RPMI8226 (cell line): ENCODE data around the gene CDH13.

ENCODE experiments used
- DNase-seq: peaks from one replicate; pipeline ENCODE4 v3.0.0-alpha.2; 2015

CDH13 gene

DNA sequence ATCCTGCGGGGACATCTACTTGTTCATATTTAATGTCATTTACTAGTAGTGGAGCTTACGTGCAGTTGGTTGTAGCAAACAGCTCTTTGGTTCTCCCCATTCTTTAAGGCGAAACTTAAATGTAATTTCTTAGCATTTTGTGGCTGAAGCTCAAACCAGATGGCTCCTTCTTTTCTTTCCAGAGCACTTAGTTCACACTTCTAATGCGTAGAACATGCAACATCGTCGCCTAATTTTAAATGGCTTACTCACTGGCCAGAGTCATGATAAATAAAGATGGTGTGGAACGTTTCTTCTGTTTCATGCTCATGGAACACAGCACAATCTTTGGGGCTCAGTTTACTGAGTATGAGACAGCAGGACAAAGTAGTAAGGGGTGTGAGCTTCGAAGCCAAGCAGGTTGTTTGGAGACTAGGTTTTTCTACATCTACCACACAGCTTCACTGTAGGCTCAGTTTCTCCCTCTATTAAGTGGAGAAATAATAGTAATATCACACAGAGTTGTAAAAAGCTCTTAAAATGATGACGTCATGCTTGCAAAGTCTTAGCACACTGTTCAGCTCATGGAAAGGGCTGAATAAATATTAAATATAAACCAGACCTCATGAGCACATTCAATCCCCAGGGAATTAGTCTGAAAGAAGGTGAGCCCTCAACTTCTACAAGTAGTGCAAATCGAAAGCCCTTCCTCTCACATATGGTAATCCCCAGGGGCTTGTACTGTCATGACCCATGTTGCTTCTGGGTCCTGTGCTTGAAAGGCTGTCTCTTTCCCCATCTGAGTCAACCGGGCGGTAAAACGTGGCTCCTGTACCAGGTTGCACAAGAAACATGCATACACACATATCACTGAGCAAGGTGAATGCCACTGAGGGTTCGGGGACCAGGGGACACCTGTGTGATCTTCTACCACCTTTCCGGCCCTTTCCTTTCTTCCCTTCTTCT, 384.3 kb downstream of the CDH13 start:
- DNase-seq = no peak

DNA sequence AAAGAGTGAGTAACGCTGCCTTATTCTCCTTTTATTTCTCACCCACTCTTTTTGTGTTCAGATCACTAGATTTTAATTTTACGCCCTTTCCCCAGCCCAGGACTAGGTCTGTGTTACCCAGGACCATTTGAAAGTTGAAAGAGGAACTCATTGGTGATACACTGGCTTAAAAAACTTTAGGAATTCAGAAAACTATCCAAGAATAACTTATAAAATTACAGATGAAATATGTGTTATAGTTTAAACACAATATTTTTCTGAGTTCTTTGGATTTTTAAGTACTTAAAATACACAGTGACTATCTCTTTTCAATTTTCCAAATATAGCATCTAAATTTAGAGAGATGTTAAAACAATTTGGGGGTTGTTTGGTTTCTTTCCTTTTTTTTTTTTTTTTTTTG, 385.2 kb downstream of the CDH13 start:
- no peak for DNase-seq

DNA sequence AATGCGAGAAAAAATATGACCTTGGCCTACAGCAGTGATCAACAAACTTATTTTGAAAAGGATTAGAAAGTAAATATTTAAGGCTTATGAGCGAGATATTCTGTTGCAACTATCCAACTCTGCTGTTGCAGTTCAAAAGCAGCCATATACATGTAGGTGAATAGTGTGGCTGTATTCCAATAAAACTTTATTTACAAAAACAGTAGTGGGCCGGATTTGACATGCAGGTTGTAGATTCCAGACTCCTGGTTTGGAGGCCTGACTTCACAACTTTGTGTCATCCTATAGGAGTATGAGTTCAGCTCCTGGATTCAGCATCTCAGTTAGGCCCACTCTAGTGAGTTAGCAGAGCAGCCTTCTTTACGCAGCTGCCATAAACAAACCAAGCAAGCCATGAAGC, 386.3 kb downstream of the CDH13 start:
- DNase-seq = no peak

DNA sequence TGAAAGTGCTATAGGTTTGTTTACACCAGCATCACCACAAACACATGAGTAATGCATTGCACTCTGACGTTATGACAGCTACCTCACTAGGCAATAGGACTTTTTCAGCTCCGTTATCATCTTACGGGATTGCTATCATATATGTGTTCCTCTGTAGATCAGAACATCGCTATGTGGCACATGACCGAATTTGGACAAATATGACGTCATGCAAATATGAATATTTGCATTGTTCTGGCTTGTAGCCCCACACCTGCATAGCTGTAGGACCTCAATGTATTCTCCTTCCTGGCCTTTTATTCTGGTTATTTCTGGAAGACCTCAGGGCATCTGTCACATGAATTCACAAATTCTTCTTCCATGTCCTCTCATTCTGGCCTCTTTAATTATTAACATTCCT, 393.2 kb downstream of the CDH13 start:
- DNase-seq = no peak

DNA sequence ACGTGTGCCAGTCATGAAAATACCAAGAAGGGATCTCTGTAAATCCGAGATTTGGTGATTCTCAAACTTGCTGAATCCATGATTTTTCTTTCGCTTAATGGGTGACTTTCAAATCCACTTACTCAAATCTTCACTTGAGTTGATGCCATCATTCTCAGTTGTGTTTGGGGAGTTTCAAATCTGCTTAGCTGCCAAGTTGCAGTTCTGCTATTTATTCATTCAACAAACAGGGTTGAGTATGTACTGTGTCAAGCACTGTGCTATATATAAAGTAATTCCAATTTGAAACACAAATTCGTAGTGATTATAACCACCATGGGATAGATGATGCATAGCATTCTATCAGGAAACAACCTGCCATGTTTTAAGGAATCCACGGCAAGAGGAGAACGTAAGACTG, 394.3 kb downstream of the CDH13 start:
- no peak for DNase-seq

DNA sequence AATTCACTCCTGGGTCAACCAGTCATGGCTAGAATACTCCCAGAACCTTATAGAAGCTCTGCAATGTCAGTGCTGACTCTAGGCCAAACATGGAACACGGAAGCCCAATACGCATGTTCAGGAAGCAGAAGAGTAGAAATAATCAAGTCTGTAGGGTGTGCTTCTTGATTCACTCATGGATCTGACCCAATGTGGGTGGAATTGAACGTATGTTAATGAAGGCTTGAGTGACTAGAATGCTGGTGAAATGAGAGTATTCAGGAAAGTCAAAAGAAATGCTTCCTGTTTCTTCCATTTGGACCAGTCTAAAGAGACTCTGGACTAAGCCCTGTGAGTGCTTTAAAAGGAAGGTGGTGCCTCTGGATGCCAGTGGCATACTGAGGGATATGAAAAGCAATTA, 395.0 kb downstream of the CDH13 start:
- DNase-seq = no peak

DNA sequence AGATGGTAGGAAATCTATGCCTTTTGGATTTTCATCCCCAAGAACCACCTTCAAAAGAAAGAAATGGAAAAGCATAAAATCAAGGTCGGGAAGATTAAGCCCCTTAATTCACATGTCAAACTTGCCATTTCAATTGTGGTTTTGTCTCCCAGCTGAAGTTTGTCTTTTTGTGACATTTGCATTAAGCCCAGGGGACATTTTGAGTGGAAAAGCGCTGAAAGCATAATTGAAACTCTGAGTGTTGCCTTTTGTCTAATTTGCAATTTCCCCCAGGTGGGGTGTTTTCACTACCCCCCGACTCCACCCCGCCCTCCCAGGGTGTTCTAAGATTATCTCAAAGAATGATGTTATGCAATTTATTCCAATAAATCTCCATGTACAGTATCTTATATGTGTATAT, 396.2 kb downstream of the CDH13 start:
- DNase-seq = no peak

DNA sequence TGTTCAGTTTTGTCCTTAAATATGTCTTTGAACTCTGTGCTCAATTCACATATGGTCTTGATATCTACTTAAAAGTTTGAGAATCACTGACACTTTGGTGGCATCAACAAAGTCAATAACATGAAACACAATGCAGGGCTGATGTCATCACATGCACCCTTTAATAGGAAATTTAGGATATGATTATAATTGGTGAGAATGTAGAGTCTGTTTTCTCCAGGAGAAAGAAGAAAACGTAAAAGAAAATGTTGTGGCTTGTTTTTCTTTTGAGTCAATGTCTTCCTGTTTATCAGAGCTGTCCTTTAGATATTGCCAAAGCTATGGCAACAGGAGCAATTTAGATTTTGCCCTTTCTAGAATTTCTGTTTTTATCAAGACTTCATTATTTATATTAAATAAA, 396.9 kb downstream of the CDH13 start:
- DNase-seq = no peak

DNA sequence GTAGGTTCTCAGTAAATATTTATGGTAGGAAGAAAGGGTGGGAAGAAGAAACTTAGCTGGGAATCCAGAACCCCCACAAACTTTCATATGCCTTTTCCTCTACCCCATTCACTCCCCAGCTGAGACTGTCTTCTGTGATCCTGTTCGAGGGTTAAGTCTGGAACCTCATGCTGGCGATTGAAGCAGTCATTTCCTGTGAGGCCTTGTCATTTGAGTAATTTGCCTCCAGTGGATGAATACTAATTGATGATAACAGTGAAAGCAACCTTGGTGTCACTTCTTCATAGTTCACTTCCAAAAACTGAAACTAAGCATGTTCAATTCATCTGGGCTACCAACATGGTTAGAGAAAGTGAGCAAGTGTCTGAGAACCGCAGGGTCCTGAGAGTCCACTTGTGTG, 401.2 kb downstream of the CDH13 start:
- no peak for DNase-seq

DNA sequence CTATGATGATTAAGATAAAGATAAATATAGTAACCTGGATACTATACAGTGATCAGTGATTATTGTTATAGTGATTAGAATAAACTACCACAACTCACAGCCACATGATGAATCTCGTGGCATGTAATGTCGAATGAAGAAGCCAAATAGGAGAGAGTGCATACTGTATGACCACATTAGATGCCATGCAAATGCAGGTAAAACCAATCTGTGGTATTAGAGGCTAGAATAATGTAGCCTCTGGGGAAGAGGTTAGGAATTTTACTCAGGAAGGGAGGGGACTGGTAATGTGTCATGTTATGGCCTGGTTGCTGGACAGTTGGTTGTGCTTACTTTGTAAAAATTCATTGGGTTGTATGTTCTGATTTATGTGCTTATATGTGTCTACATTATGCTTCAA, 402.7 kb downstream of the CDH13 start:
- no peak for DNase-seq

DNA sequence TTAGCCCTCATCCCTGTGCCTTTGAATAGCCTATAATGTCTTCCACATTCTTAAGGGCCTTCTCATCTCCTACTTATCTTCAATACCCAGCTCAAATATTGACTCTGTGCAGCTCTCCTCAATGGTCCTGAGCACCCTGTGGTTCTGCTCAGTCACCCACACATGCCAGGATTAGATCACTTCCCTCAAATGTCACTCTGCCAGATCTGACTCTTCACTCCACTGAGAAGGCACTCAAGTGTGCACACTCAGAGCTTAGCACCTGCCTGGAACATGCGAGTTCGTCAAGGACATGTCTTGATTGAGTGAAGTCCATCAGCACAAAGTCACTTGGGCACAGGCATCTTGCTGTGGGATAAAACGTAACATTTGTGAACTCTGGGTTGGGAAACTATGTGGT, 404.8 kb downstream of the CDH13 start:
- no peak for DNase-seq

DNA sequence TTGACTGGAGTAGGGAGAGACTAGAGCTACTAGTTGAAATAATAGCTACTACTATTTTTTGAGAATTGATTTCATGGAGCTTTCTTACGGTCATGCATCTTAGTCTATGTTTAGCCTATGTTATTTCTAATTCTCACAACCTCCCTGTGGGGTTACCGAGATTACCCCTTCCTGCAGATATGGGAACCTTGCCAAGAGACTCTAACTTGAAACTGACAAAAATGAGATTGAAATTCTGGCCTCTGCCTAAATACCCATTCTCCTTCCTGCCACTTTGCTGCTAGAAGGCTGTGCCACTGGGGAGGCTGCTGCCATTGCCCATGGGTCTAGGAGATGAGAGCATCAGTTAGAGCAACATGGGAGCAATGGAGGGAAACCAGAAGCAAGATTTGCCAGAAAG, 410.3 kb downstream of the CDH13 start:
- DNase-seq = no peak

DNA sequence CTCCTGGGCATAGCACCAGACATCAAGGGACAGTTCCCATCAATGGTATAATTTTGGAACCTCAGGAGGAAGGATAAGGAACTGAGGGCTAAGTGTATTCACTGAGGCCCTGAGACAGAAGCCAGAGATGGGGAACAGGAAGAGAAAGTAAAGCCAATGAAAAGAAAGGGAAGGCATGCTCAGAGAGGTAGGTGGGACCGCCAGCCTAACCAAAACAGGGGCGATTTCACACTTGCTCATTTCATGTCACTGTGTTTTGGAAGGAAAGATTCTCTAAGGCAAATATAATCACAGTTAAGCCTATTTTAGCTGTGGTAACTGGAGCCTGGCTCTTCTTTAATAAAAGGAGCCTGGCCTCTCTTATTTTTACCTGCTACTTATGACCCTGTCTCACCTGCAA, 411.1 kb downstream of the CDH13 start:
- no peak for DNase-seq

DNA sequence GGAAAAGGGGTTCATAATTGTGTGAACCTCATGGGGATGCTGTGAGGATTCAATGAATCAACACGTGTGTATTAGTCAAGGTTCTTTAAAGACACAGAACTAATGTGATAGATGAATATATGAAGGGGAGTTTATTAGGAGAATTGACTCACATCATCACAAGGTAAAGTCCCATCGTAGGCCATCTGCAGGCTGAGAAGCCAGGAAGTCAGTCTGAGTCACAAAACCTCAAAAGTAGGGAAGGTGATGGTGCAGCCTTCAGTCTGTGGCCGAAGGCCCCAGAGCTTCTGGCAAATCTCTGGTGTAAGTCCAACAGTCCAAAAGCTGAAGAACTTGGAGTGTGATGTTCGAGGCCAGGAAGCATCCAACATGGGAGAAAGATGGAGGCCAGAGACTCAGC, 413.4 kb downstream of the CDH13 start:
- no peak for DNase-seq

DNA sequence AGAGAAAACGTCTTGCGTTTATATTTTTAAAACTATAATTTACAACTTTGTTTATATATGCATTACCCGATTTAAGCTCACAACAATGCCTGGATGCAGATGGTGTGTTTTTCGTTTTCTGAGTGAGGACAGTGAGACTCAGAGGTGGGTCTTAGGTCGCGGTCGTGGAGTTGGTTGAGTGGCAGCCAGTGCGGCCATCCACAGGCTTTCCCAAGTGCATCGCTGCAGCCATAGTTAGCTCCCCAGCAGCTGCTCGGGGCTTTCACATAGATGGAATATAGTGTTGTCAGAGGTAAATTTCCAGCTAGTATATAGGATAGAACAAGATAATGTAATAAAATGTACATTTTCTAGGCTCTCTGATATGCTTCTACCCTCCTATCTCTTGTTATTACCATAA, 417.8 kb downstream of the CDH13 start:
- DNase-seq = no peak

DNA sequence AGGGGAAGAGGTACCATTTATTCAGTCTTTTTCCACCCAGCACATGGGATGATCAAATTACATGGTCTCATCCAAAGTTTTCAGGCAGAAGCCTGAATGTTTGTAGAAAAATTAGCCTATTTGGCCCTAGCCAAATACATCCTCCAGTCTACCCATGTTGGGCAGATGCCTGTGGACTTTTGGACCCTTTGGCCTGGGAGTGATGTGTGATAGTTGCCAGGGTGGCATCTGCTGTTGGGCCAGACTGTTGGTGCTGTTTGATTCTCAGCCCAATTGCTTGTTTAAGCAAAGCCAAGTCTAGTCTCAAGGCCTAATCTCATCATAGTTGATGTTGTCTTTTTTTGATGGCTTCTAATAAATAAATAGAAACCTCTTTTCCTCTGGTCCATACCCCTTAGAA, 419.0 kb downstream of the CDH13 start:
- no peak for DNase-seq

DNA sequence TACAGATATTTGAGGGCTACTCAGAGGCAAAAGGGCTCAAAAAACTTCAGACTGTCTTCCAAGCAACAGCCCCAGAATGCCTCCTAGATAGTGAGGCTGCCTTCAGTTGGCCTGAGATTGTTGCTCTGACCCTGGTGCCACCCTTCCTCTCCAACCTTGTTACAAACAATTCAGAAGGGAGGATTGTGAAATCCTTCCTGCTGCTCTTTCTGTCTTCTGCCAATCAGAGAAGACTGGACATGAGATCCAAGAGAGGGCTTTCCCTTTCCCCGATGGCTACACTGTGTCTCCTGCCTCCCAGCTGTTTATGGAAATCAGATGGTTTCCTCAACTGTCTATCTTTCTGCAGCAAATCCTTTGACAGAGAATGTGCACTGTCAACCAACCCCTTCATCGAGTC, 419.9 kb downstream of the CDH13 start:
- DNase-seq = no peak

DNA sequence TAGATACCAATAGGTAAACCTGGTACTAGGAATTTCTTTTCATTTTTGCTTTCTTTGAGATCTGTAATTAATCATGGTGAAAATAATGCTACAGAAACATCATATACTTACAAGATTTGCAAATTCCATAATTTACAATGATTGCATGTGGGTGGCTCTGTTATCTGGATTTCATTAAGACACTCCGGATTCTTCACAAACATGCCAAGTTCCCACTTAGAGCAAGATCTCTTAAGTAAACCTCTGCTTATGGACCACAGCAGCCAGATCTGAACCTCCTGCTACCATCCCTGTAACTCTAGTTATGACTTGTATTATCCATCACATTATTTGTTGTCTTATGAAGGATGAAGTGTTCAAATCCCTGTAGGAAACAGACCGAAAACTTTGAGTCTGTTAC, 424.7 kb downstream of the CDH13 start:
- DNase-seq = no peak

DNA sequence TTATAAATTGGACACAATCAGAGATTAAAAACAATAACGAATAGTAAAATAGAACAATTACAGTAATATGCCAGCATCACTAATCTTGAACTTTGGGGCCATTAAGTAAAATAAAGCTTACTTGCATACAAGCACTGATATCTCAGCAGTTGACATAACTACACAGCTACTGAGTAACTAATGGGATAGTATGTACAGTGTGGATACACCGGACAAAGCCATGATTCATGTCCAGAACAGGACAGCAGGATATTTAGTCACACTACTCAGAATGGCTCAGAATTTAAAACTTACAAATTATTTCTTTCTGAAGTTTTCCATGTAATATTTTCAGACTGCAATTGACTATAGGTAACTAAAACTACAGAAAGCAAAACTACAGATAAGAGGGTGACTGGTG, 427.5 kb downstream of the CDH13 start:
- DNase-seq = no peak

DNA sequence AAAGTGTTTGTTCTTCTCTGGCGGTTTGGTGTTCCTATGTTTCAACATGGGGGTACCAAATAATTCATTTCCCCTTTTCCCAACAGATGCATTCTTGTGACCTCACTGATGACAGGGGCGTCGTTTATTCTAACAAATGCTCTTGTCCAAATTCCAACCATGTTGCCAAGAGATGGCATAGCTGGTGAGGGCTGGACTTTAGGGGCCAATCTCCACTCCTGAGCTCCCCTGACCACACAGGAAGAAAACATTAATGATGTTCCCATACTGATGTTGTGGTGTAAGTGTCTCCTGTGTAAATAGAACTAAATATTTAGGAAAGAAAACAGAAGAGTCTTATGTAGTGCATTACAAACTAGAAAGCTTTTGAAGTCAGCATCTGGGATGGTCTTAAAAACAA, 431.6 kb downstream of the CDH13 start:
- DNase-seq = no peak

DNA sequence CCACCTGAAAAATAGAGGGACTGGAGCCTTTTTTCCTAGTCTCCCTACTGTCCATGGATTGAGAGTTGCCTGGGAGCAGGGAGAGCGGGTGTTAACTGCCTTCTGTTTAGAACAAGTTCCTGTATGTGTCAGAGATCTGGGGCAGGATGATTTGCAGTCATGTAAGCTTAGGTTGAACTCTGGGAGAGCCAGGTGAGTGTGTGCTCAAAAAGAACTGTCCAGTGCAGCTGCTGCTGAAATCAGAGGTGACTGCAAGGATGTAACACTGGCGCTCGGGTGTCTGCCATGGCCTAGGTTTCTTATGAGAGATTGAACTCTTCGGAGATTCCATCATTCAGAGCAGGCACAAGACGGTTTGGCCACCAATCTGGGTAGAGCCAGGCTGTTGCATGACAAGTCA, 432.5 kb downstream of the CDH13 start:
- no peak for DNase-seq

DNA sequence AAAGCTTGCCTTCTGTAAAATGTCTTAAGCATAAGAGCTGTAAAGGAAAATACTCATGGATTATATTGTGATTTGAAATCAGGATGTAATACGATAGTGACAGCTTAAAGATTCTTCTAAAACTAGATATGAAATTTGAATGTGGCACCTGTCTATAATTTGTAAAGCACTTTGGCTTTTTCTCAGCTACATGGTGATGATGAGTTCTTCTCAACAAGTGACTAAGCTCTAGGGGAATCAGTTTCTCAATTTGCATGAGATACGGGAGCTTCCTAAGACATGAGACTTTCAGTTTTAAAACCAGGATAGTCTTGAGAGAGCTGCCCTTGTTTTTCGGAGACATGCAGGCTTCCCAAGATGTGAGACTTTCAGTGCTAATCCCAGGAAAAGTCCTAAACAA, 439.2 kb downstream of the CDH13 start:
- DNase-seq = no peak

DNA sequence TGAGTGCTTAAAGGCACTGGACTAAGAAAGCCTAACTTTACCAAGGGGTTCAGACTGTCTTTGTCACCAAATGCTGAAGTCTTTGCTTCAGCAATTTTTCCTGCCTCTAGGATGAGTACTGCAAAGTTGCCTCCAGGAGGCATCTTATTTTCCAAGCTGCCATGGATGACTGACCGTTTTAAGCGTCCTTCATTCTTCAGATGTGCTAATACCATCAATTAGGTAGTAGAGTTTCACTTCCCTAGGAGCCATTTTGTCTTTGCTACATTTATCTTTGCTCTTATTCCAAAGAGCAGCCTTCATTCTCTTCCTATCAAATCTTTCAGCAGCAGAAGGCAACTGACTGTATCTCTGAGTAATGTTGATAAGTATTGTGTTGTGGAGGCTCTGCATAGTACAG, 440.1 kb downstream of the CDH13 start:
- DNase-seq = no peak

DNA sequence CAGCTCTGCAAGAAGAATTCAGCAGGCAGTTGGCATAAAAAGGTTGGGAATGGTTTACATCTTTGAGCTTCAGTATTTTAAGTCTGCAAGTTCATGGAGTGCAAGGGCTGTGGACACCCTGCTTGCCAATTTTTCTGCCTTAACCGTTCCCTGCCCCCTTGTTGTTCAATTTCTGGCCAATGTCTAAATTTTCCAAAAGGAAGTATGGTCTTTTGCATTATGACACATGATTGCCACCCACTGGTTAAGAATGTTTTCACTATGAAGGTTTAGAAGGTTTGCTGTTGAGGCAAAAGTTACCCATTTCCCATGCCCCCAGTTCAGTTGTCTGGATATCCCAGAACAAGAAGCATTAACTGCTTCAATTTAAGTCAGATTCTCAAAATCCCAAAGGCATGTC, 441.9 kb downstream of the CDH13 start:
- DNase-seq = no peak
